CD4-positive, alpha-beta T cell (primary cell): ENCODE data around the gene RNF26. TPM values are rescaled to one million over a fixed set of nuclear protein-coding genes. Genes with fewer than 3 reads are reported as not detected.

ENCODE experiments used
- ATAC-seq: fragments of 200-7000 bp; cut with Tn5 transposase; one replicate; pipeline ENCODE4 v1.10.0; 2022; ENCODE audit warnings: mild to moderate bottlenecking; ENCODE audit not compliant: poor library complexity
- CTCF ChIA-PET: fragments of 350-600 bp; sonication (Branson Sonifier 250); formaldehyde crosslinking; loops from one replicate; lab custom pipeline; 2021; ENCODE audit warnings: antibody characterized with exemption, inconsistent platforms; lab: Charles Lee
- POLR2A ChIA-PET: fragments of 350-600 bp; sonication (Branson Sonifier 250); formaldehyde crosslinking; loops from one replicate; lab custom pipeline; 2021; ENCODE audit warnings: antibody characterized with exemption, inconsistent platforms; lab: Charles Lee
- DNase-seq, 14 experiments: peaks; one replicate each; pipeline ENCODE4 v3.0.0-alpha.2; 2013 to 2020; ENCODE audit warnings: mixed read lengths in 2 of 14
- H3K27ac ChIP-seq, 2 donors: one replicate each; pipeline versions ENCODE4 v1.5.1 to v1.7.0; 2013; ENCODE audit warnings: low read length in 2 of 2, low read depth in 1 of 2, mild to moderate bottlenecking in 1 of 2
- H3K27me3 ChIP-seq, 2 experiments: 1 replicate in 1 of 2; 2 replicates in 1 of 2; pipeline versions ENCODE4 v1.6.1 to v1.7.0; 2013; ENCODE audit warnings: low read length in 2 of 2, control low read depth in 1 of 2, mild to moderate bottlenecking in 1 of 2, moderate library complexity in 1 of 2; ENCODE audit not compliant: insufficient read depth in 2 of 2, control insufficient read depth in 1 of 2
- H3K36me3 ChIP-seq: one replicate; pipeline ENCODE4 v1.6.1; 2013; ENCODE audit warnings: low read length, control low read depth; ENCODE audit not compliant: insufficient read depth
- H3K4me1 ChIP-seq: one replicate; pipeline ENCODE4 v1.6.1; 2013; ENCODE audit warnings: low read length, control low read depth; ENCODE audit not compliant: insufficient read depth
- H3K4me3 ChIP-seq: one replicate; pipeline ENCODE4 v1.5.1; 2013; ENCODE audit warnings: mild to moderate bottlenecking, low read length, moderate library complexity
- H3K9me3 ChIP-seq, 2 experiments: 1 replicate in 1 of 2; 2 replicates in 1 of 2; pipeline versions ENCODE4 v1.6.1 to v1.7.0; 2013; ENCODE audit warnings: low read length in 2 of 2, mild to moderate bottlenecking in 2 of 2, control low read depth in 1 of 2, moderate library complexity in 1 of 2; ENCODE audit not compliant: control insufficient read depth in 1 of 2, insufficient read depth in 1 of 2
- H3K27ac Mint-ChIP-seq: one replicate; pipeline ENCODE4 v1.8.0; 2020; ENCODE audit warnings: mixed read lengths
- H3K27me3 Mint-ChIP-seq: one replicate; pipeline ENCODE4 v1.8.0; 2021; ENCODE audit warnings: mixed read lengths
- H3K36me3 Mint-ChIP-seq: one replicate; pipeline ENCODE4 v1.8.0; 2021; ENCODE audit warnings: low read depth, mixed read lengths
- H3K4me1 Mint-ChIP-seq: one replicate; pipeline ENCODE4 v1.8.0; 2021; ENCODE audit warnings: low read depth, mixed read lengths
- H3K4me3 Mint-ChIP-seq: one replicate; pipeline ENCODE4 v1.8.0; 2020; ENCODE audit warnings: mild to moderate bottlenecking, mixed read lengths
- H3K9me3 Mint-ChIP-seq: one replicate; pipeline ENCODE4 v1.8.0; 2020; ENCODE audit warnings: mixed read lengths
- CTCF ChIP-seq: fragments of 200-600 bp; IDR thresholded peaks from one replicate; pipeline ENCODE4 v1.8.0; 2022; ENCODE audit warnings: antibody characterized with exemption, mild to moderate bottlenecking
- intact Hi-C, 2 experiments: fragments of 100-400 bp; cut with DNase I in 1 of 2; cut with micrococcal nuclease in 1 of 2; formaldehyde crosslinking; loops; one replicate each; pipeline versions ENCODE4 v1.15.1 to v1.9.0; 2023 to 2025; cut with DNase I, micrococcal nuclease
- total RNA-seq, 174 experiments: library from RNA in 2 of 174; stranded (reverse) in 2 of 174; gene quantifications; one replicate each; pipeline ENCODE4 v1.2.3 and lab custom pipeline; 2021 to 2026

The RNF26 gene
- total RNA-seq, 2 experiments from 2014 or later, result 18.3 to 20.5 TPM

GRCh38 chr11:119290894-119291497 lies 43.3 kb upstream of the RNF26 start:
- DNase-seq, result no peak
- H3K27me3 Mint-ChIP-seq, result no peaks in the 10 kb centered on the region
- Histone ChIP-seq H3K4me3 (no peak overlapping the region), H3K27ac (no peak overlapping the region), H3K4me1 (no peaks in the 10 kb centered on the region), H3K9me3 (peaks cover 0 to 18% of the 10 kb centered on the region in 2 experiments), H3K27me3 (no peaks in the 10 kb centered on the region), H3K36me3 (peaks cover 63% of the 10 kb centered on the region)
- ChIA-PET CTCF (no interaction called here), POLR2A (interaction anchor here (1.0 to 1.2 kb wide), 2 partner anchors 17 to 24 kb away, joined by 3 read pairs; no protein-coding TSS in a partner anchor)
- H3K9me3 Mint-ChIP-seq, result no peaks in the 10 kb centered on the region
- no peak for ATAC-seq
- intact Hi-C loops, result no loop called here
- no peak for TF ChIP-seq CTCF
- peaks cover 79% of the 10 kb centered on the region for H3K36me3 Mint-ChIP-seq
- no peaks in the 10 kb centered on the region for H3K4me1 Mint-ChIP-seq
- H3K27ac Mint-ChIP-seq, result no peak overlapping the region
- H3K4me3 Mint-ChIP-seq, result no peak overlapping the region

GRCh38 chr11:119293461-119293860 lies 40.9 kb upstream of the RNF26 start:
- no peak for DNase-seq
- Histone ChIP-seq H3K9me3 (peaks cover 0 to 18% of the 10 kb centered on the region in 2 experiments), H3K4me3 (no peak overlapping the region), H3K27ac (no peak overlapping the region), H3K4me1 (no peaks in the 10 kb centered on the region), H3K27me3 (no peaks in the 10 kb centered on the region), H3K36me3 (peaks cover 65% of the 10 kb centered on the region)
- ChIA-PET POLR2A (no interaction called here), CTCF (no interaction called here)
- Mint-ChIP-seq H3K4me1 (no peaks in the 10 kb centered on the region), H3K27me3 (no peaks in the 10 kb centered on the region), H3K36me3 (peaks cover 78% of the 10 kb centered on the region), H3K27ac (no peak overlapping the region), H3K9me3 (no peaks in the 10 kb centered on the region), H3K4me3 (no peak overlapping the region)
- ATAC-seq, result no peak
- no peak for TF ChIP-seq CTCF
- intact Hi-C loops, result no loop called here

DNA sequence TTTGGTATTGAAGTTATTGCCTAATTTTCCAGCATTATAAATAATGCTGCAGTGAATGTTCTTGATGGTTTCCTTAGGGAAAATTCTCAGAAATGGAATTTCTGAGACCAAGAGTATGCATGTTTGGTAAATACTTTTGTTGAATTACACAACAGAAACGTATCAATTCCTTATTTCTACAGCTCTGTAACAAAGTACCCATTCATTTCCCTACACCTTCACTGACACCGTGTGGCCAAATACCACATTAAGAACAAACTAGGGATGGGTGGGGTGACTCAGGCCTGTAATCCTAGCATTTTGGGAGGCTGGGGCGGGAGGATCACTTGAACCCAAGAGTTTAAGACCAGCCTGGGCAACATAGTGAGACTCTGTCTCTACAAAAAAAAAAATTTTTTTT lies 39.1 kb upstream of the RNF26 start:
- ChIA-PET POLR2A (no interaction called here), CTCF (no interaction called here)
- Mint-ChIP-seq H3K9me3 (no peaks in the 10 kb centered on the region), H3K27me3 (no peaks in the 10 kb centered on the region), H3K4me3 (no peak overlapping the region), H3K27ac (no peak overlapping the region), H3K36me3 (peaks cover 83% of the 10 kb centered on the region), H3K4me1 (no peaks in the 10 kb centered on the region)
- no peak for DNase-seq
- ATAC-seq, result peak; percentile 49
- no peaks in the 10 kb centered on the region for H3K4me1 ChIP-seq
- peaks cover 69% of the 10 kb centered on the region for H3K36me3 ChIP-seq
- H3K4me3 ChIP-seq, result no peak overlapping the region
- no peak overlapping the region for H3K27ac ChIP-seq
- intact Hi-C loops, result no loop called here
- no peaks in the 10 kb centered on the region for H3K27me3 ChIP-seq
- TF ChIP-seq CTCF, result no peak
- peaks cover 0 to 13% of the 10 kb centered on the region in 2 experiments for H3K9me3 ChIP-seq
